Measurements from ENCODE around the gene CXCL13.
A peak's percentile ranks its signal among the peaks of the same experiment; 100 is the strongest.
"Not testable (repeated sequence)": the region's sequence is repeated elsewhere in the genome, so short reads cannot be mapped to it uniquely, and the experiment has no call there.

Gene CXCL13

DNA sequence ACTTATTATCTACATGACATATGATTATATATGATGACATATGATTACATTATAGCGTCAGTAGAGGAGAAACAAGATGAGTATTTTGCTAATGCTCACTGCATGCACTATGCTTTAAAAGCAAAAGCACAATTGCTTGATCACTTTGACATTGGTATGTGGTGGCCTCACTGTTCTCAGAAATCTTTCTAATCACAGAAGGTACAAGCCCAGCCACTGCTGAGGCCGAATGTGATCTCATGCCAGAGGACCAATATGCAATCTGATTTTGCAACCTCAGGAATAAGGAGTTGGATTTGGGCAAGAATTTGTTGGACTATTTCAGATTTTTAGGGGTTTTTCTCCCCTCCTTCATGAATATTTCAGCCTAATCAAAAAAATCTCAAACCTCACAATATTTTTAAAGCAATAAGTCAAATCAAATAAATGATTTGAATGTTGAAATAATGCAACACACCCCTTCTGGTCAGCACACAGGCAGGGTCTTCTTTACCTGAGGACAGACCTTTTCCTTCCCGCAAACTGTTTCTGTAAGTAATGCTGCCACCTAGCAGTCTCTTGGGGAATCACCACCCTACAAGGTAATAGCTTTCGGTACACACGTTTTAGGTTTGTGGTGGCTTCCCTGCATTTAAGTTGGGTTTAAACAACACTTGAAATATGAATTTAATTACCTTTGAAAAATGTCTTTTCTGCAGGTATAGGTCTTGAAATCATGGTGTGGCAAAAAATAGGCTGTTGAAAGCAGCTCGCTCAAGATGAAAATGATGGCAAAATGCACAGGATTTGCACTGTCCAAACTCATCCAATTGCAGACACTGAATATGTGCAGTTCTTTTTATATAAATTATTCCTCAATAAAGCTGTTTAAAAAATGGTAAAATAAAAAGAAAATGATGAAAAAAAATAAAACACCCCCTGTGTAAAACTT is 4.8 kb upstream of the CXCL13 start:
- DNase-seq (ENCODE audit: low read depth in 4 of 4, low spot score in 1 of 4) = no peak

DNA sequence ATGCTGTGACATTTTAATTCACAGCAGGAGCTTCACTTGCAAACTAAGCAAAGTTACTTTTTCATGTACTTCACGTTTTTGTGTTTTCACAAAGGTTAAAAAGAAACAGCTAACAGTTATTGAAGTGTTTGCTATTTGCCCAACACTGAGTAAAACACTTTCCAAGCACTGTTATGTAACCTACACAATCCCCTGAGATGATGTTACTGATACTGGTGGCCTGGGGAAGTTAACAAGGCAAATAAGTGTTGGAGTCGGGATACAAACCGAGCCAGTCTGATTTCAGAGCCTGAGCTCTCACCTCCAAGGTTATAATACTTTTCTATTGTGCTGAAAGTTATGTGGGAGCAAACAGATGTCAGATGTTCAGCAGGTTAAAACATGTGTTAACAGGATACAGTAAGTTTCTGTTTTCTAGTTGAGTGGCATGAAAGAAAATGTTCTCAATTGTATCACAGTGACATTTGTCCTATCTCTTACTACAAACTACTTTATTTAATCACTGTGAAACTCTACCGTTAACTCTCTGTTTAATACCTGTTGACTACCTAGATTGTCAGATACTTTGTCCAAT is 3.9 kb upstream of the CXCL13 start:
- no peak for DNase-seq (ENCODE audit: low read depth in 4 of 4, low spot score in 1 of 4)

DNA sequence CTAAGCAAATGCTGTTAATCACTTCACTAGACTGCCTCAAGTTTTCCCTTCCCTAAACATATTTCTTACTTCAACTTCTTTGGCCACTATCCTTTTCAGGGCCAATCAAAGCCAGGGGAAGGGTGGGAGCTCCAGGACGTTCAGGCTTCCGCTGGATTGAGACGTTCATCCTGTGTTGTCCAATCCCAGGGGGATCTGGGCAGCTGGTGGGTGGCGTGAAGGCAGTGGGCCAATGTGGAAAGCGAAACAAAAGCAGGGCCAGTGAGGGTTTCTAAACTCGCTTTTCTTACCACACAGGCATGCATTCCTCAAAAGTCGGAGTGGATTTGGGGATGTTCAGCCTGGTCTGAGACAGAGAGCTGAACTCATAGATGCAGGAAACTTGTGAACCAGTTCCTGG is 7.6 kb downstream of the CXCL13 start:
- DNase-seq (ENCODE audit: low read depth in 4 of 4, low spot score in 1 of 4) = no peak

- DNase-seq (ENCODE audit: low read depth in 4 of 4, low spot score in 1 of 4) = no peak
Measured at GRCh38 chr4:77615153-77615552, 9.5 kb downstream of the CXCL13 start.

GRCh38 chr4:77617203-77617602 is 11.6 kb downstream of the CXCL13 start:
- DNase-seq (ENCODE audit: low read depth in 4 of 4, low spot score in 1 of 4) = no peak

- DNase-seq (ENCODE audit: low read depth in 4 of 4, low spot score in 1 of 4) = peak in 3 of 4 experiments; percentile 35 to 43 (median 42)
Measured at GRCh38 chr4:77618383-77619241, 13.0 kb downstream of the CXCL13 start.

- DNase-seq (ENCODE audit: low read depth in 4 of 4, low spot score in 1 of 4) = no peak
Measured at GRCh38 chr4:77619408-77619807, 13.8 kb downstream of the CXCL13 start.

DNA sequence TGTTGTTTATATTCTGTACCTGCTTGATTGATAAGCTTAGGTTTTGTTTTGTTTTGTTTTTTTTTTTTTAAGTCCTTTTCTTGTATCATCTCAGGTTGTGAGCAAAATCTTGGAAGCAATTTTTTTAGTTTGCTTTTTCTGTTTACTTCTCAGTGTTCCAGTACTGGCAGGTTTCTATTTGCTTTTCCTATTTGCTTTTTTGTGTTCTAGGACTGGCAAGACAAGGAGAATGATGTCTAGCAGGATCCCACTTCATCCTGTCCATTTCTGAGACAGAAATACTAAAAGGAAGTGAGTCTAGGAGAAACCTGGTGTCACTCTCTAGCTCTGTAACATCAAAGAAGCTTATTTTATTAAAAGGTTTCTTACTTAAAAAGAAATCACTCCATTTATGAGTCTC is 15.6 kb downstream of the CXCL13 start:
- DNase-seq (ENCODE audit: low read depth in 4 of 4, low spot score in 1 of 4) = no peak

GRCh38 chr4:77623091-77623490 is 17.5 kb downstream of the CXCL13 start:
- DNase-seq (ENCODE audit: low read depth in 4 of 4, low spot score in 1 of 4) = no peak

GRCh38 chr4:77624213-77624612 is 18.6 kb downstream of the CXCL13 start:
- DNase-seq (ENCODE audit: low read depth in 4 of 4, low spot score in 1 of 4) = no peak

DNA sequence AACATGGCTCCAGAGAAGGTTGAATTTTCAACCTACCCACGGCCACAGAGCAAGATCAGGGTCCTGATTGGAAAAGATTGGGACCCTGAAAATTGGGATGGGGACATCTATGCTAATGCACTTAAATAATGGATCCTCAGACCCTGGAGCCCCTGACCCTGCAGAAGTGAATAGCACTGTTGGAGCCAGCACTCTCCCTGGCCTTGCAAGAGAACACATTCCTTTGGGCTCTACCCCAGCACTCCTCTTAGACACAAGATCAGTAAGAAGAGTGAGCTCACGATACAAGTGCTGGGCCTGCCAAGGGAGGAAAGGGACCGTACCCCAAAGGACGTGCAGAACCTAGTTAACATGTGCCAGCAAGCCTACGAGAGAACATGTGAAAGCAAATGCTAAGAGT is 19.9 kb downstream of the CXCL13 start:
- DNase-seq (ENCODE audit: low read depth in 4 of 4, low spot score in 1 of 4) = no peak

DNA sequence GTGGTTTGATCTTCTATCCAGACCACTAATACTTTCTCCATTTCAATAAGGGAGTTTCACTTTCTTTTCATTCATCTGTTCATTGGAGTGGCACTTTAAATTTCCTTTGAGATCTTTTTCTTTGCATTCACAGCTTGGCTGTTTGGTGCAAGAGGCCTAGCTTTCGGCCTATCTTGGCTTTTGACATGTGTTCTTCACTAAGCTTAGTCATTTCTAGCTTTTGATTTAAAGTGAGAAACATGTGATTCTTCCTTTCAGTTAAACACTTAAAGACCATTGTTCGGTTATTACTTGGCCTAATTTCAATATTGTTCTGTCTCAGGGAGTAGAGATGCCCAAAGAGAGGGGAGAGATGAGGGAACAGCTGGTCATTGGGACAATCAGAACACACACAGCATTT is 24.3 kb downstream of the CXCL13 start:
- no peak for DNase-seq (ENCODE audit: low read depth in 4 of 4, low spot score in 1 of 4)

GRCh38 chr4:77631276-77631675 is 25.7 kb downstream of the CXCL13 start:
- DNase-seq (ENCODE audit: low read depth in 4 of 4, low spot score in 1 of 4) = no peak

- no peak for DNase-seq (ENCODE audit: low read depth in 4 of 4, low spot score in 1 of 4)
Measured at GRCh38 chr4:77634132-77634785, 28.6 kb downstream of the CXCL13 start.

DNA sequence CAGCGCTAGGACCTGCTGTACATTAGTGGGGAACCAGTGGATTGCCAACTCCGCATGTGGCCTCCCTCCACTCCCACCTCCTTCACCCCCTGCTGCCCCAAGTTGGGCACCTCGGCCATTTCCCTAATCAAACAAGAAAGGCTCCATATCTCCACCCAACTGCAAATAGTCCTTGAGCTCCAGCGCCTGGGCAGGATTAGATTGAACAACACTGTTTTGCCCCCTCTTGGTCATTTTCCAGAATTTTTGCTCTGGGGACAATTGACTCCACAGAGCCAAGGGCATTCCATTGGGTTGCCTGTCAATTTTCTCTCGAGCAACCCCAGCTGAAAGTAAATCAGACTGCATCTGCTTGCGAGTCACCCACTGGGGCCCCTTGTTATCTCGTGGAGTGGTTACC is 29.6 kb downstream of the CXCL13 start:
- DNase-seq (ENCODE audit: low read depth in 4 of 4, low spot score in 1 of 4) = no peak

GRCh38 chr4:77635876-77636275 is 30.3 kb downstream of the CXCL13 start:
- no peak for DNase-seq (ENCODE audit: low read depth in 4 of 4, low spot score in 1 of 4)

- no peak for DNase-seq (ENCODE audit: low read depth in 4 of 4, low spot score in 1 of 4)
Measured at GRCh38 chr4:77636902-77637301, 31.3 kb downstream of the CXCL13 start.

- DNase-seq (ENCODE audit: low read depth in 4 of 4, low spot score in 1 of 4) = not testable (repeated sequence)
Measured at GRCh38 chr4:77644069-77644468, 38.4 kb downstream of the CXCL13 start.

- DNase-seq (ENCODE audit: low read depth in 4 of 4, low spot score in 1 of 4) = no peak
Measured at GRCh38 chr4:77650787-77651186, 45.2 kb downstream of the CXCL13 start.

GRCh38 chr4:77651820-77652219 is 46.2 kb downstream of the CXCL13 start:
- DNase-seq (ENCODE audit: low read depth in 4 of 4, low spot score in 1 of 4) = no peak

GRCh38 chr4:77652237-77652897 is 46.7 kb downstream of the CXCL13 start:
- no peak for DNase-seq (ENCODE audit: low read depth in 4 of 4, low spot score in 1 of 4)

Measured in stimulated activated CD4-positive, alpha-beta T cell treated with anti-CD3 and anti-CD28 coated beads, Interleukin-1b, Interleukin-23, amount 100 ng/mL, for 24 hours (primary cell).